Measurements from ENCODE around the gene RAB38. TPM values are rescaled to one million over a fixed set of nuclear protein-coding genes. Genes with fewer than 3 reads are reported as not detected.

Gene RAB38
- total RNA-seq, 1 experiment from 2014 or later = 77.7 TPM

DNA sequence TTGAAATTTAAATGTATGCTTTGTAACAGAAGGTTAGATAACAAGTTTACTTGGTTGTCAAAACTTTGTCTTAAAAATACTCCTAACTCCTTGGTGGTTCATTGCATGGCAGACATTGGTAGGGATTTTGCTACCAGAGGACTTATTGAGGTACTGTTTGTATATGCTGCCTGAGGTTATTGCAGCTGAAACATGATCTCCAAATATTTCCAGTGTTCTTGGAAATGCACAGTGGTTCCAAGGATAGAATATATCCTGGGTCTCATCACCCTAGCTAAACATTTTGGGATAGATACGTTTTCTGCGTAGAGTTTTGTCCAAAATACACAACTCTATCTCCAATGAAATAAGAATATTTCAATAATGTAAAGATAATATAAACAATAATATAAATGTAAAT is 109.2 kb downstream of the RAB38 start:
- DNase-seq (ENCODE audit: unreplicated experiment) = no peak
- ChIA-PET CTCF (interaction anchor here (0.7 kb wide), 1 partner anchor 10 kb away, joined by 3 read pairs; no protein-coding TSS in a partner anchor), POLR2A (no interaction called here)
- intact Hi-C loops (cut with micrococcal nuclease) = no loop called here
- TF ChIP-seq, protein P1, sequence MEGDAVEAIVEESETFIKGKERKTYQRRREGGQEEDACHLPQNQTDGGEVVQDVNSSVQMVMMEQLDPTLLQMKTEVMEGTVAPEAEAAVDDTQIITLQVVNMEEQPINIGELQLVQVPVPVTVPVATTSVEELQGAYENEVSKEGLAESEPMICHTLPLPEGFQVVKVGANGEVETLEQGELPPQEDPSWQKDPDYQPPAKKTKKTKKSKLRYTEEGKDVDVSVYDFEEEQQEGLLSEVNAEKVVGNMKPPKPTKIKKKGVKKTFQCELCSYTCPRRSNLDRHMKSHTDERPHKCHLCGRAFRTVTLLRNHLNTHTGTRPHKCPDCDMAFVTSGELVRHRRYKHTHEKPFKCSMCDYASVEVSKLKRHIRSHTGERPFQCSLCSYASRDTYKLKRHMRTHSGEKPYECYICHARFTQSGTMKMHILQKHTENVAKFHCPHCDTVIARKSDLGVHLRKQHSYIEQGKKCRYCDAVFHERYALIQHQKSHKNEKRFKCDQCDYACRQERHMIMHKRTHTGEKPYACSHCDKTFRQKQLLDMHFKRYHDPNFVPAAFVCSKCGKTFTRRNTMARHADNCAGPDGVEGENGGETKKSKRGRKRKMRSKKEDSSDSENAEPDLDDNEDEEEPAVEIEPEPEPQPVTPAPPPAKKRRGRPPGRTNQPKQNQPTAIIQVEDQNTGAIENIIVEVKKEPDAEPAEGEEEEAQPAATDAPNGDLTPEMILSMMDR (IDR thresholded peaks at IDR 0.05; ENCODE audit: unreplicated experiment) = no peak
- H3K27me3 Mint-ChIP-seq (ENCODE audit: insufficient read depth, unreplicated experiment) = no peaks in the 10 kb centered on the region
- no peaks in the 10 kb centered on the region for H3K4me1 Mint-ChIP-seq (ENCODE audit: insufficient read depth, unreplicated experiment)
- no peak overlapping the region for H3K27ac Mint-ChIP-seq (ENCODE audit: low read depth, unreplicated experiment)
- peaks cover 12% of the 10 kb centered on the region for H3K36me3 Mint-ChIP-seq (ENCODE audit: insufficient read depth, unreplicated experiment)
- H3K9me3 Mint-ChIP-seq (ENCODE audit: unreplicated experiment) = no peaks in the 10 kb centered on the region
- H3K4me3 Mint-ChIP-seq (ENCODE audit: unreplicated experiment) = no peak overlapping the region
- no TSS peak for BruUV-seq (replicated peaks)

DNA sequence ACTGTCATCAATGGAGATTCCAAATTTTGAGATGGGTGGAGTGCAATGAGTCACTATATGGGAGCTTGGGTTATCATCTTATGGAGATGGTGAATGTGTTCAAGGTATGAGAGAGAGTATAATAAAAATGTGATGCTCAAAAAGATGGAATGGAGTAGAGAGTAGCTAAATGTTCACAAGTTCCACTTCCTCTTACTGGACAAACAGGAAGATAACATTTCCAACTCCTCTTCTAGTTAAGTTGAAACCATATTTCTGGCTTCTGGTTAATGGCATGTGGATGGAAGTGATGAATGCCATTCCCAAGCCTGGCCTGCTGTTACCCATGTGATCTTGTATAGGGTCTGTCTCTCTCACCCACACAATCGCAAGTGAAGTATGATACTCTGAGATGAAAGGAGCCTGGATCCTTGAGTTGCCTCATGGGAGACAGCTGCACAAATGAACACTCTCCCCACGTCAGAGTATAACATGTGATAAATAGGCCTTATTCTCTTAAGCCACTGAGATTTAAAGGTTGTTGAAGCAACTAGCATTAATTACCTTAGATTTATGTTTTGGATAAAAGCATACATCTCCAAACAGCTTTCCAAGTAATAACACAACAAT is 111.0 kb downstream of the RAB38 start:
- Mint-ChIP-seq H3K27me3 (ENCODE audit: insufficient read depth, unreplicated experiment) (no peaks in the 10 kb centered on the region), H3K9me3 (ENCODE audit: unreplicated experiment) (no peaks in the 10 kb centered on the region), H3K4me1 (ENCODE audit: insufficient read depth, unreplicated experiment) (no peaks in the 10 kb centered on the region), H3K36me3 (ENCODE audit: insufficient read depth, unreplicated experiment) (peaks cover 7% of the 10 kb centered on the region), H3K27ac (ENCODE audit: low read depth, unreplicated experiment) (no peak overlapping the region), H3K4me3 (ENCODE audit: unreplicated experiment) (no peak overlapping the region)
- no TSS peak for BruUV-seq (replicated peaks)
- intact Hi-C loops (cut with micrococcal nuclease) = no loop called here
- ChIA-PET POLR2A (no interaction called here), CTCF (interaction anchor here (0.6 to 0.8 kb wide), 2 partner anchors 12 to 16 kb away, joined by 3 read pairs; no protein-coding TSS in a partner anchor)
- no peak for DNase-seq (ENCODE audit: unreplicated experiment)
- TF ChIP-seq, protein P1 (IDR thresholded peaks at IDR 0.05; ENCODE audit: unreplicated experiment) = no peak

Small RNA genes within 50 kb of the gene (microRNA-seq; reads per million reads assigned to microRNA genes)
- gene MIR3166 = 1.1 reads per million

Other genes starting within 250 kb of the RAB38 start
- 79.1 and 103 TPM in 2 replicates for gene CTSC, start 162.3 kb upstream of the RAB38 start, total RNA-seq (2022)

Measured in MCF 10A (cell line).